Ovary (tissue), 10 donors: Measurements from ENCODE around the gene DOHH. TPM values are rescaled to one million over a fixed set of nuclear protein-coding genes. Genes with fewer than 3 reads are reported as not detected.

ENCODE experiments used
- DNase-seq, 5 donors: peaks; one replicate each; pipeline ENCODE4 v3.0.0-alpha.2; 2019 to 2020
- H3K27ac ChIP-seq, 2 donors: fragments of 200-600 bp; one replicate each; pipeline versions ENCODE4 v1.5.1 to v1.8.0; 2019 to 2022
- H3K27me3 ChIP-seq: fragments of 200-600 bp; one replicate; pipeline ENCODE4 v1.8.0; 2022
- H3K36me3 ChIP-seq: fragments of 200-600 bp; sonication (generic); one replicate; pipeline ENCODE4 v1.5.1; 2019
- H3K4me1 ChIP-seq: one replicate; pipeline ENCODE4 v1.8.1; 2013; ENCODE audit warnings: mild to moderate bottlenecking, moderate library complexity; ENCODE audit not compliant: insufficient read depth
- H3K4me3 ChIP-seq: fragments of 200-600 bp; sonication (generic); one replicate; pipeline ENCODE4 v1.5.1; 2017
- H3K9me3 ChIP-seq, 2 donors: fragments of 200-600 bp in 1 of 2; sonication (generic) in 1 of 2; one replicate each; pipeline versions ENCODE4 v1.5.1 to v1.8.1; 2013 to 2019; ENCODE audit warnings: mild to moderate bottlenecking in 1 of 2, moderate library complexity in 1 of 2
- EP300 ChIP-seq: sonication (generic); formaldehyde crosslinking; IDR thresholded peaks from one replicate; pipeline ENCODE4 v1.6.1; 2017; ENCODE audit warnings: antibody characterized with exemption
- POLR2A ChIP-seq: fragments of 450-650 bp; IDR thresholded peaks from one replicate; pipeline ENCODE4 v1.6.1; 2017; ENCODE audit warnings: antibody characterized with exemption, mild to moderate bottlenecking, moderate library complexity
- WGBS, 3 donors: extraction: QIAGEN DNeasy Blood & Tissue Kit in 1 of 3; methylation state at CpG; one replicate each; pipeline versions ENCODE4 v1.1.5 to v1.1.7; 2013 to 2017; 5-methylcytosine and 5-hydroxymethylcytosine counted together
- intact Hi-C, 4 donors: fragments of 100-400 bp; cut with DNase I; formaldehyde crosslinking; loops; one replicate each; pipeline versions ENCODE4 v1.11.0 to v1.15.1; 2022 to 2023
- long read RNA-seq, 3 donors: library from polyadenylated mRNA in 2 of 3; unstranded in 2 of 3; transcript quantifications; one replicate each; pipeline ENCODE4 v2.0.0 and lab custom pipeline, GENCODE V29; 2021 to 2026
- polyA plus RNA-seq, 2 donors: library from polyadenylated mRNA; stranded (reverse); fragments of 200-250 nt in 1 of 2; fragments of 350-450 nt in 1 of 2; fragmentation: Illumina TruSeq in 1 of 2; extraction: RNeasy Lipid Tissue Mini Kit (QIAGEN cat#74804) in 1 of 2; gene quantifications; one replicate each; pipeline ENCODE4 v1.2.3, GENCODE V29; 2013 to 2014
- total RNA-seq, 7 donors: library from RNA; depleted of rRNA in 2 of 7; stranded (reverse); fragments of >200 nt in 2 of 7; fragmentation: NEBNext Ultra II Directional in 3 of 7; extraction: Animal tissue kit (Norgen Biotek cat#: 25700) in 3 of 7; gene quantifications; one replicate each; pipeline versions ENCODE4 v1.1.0 to v1.2.4, GENCODE V29; 2016 to 2023
- TF ChIP-seq, protein P1 (sequence below), 3 donors: fragments of 450-650 bp in 2 of 3; fragments of 200-600 bp in 1 of 3; IDR thresholded peaks; one replicate each; pipeline versions ENCODE4 v1.5.1 to v1.8.0; 2016 to 2022; ENCODE audit warnings: antibody characterized with exemption in 3 of 3, mild to moderate bottlenecking in 1 of 3
- donor health status: DM: no; HTN: no; CAD: no; lungs with moderate emphysema.
- donor health status: DM: no; HTN: no; CAD: no.
- donor health status: Bipolar disorder and iron deficiency.
- donor health status: DM: yes; HTN: yes; CAD: no.
- donor health status: DM: no; HTN: no; CAD: no.
- donor health status: DM: yes; HTN: yes; CAD: no.

The DOHH gene, protein sequence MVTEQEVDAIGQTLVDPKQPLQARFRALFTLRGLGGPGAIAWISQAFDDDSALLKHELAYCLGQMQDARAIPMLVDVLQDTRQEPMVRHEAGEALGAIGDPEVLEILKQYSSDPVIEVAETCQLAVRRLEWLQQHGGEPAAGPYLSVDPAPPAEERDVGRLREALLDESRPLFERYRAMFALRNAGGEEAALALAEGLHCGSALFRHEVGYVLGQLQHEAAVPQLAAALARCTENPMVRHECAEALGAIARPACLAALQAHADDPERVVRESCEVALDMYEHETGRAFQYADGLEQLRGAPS
- 10 to 100 TPM in 3 of 7 donors, 1 to 10 TPM in 4; 7.1 to 14.5 (median 8.0) TPM for total RNA-seq
- polyA plus RNA-seq, result 1 to 10 TPM in 1 of 2 donors, not detected in 1; 9.1 TPM
- long read RNA-seq, donor 1, transcript DOHH-201 (5 exons, 2,031 nt), result major isoform, 146 of 157 reads
- long read RNA-seq, donor 1, partial matches to known transcripts, result 2 of 157 reads
- long read RNA-seq, donor 1, other reads (novel, unspliced or antisense), result 9 of 157 reads
- long read RNA-seq, donor 2, partial matches to known transcripts, result 9 of 13 reads
- long read RNA-seq, donor 2, other reads (novel, unspliced or antisense), result 0 of 13 reads
- long read RNA-seq, donor 3, transcript DOHH-201 (5 exons, 2,031 nt), result major isoform, 36 of 41 reads
- long read RNA-seq, donor 3, partial matches to known transcripts, result 4 of 41 reads
- long read RNA-seq, donor 3, other reads (novel, unspliced or antisense), result 1 of 41 reads

DNA sequence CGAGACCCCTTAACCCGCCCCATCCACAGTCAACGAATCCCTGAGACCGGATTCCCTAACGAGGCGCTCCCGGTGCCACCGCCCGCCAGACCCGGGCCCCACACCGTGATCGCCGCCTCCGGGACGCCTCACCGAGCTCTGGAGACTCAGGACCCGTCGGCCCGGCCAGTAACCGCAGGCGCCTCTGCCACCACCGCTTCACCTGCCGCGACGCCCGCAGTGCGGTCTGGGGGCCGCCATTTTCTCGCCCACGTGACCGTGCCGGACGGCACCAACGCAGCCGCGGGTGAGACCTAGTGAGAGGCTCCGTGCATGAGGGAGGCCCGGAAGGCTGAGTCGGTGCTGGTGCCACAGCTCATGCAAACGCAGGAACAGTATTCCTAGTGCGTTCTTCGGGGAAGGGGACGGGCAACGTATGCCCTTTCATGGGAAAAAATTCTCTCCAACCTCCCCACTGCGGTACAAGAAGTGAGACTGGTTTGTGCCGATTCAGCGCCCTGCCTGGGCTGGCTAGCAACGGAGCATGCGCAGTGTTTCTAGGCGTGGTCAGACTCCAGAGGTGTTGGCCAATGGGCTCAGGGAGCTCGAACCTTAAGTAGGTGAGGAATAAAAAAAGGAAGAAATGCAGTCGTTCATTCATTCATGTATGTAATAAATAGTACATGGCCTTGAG is at the start of gene DOHH:
TSS of gene DOHH (minus strand) at position 246 of the 673 bp plus-strand sequence. CDS start 3,860 bp downstream, outside the sequence.
- Histone ChIP-seq H3K4me3 (peak within 1 kb of the TSS; percentile 83), H3K4me1 (peaks cover 4% of the 10 kb centered on the region), H3K27me3 (no peaks in the 10 kb centered on the region), H3K27ac (peak within 1 kb of the TSS; percentile 82 to 91), H3K36me3 (no peaks in the 10 kb centered on the region), H3K9me3 (no peaks in the 10 kb centered on the region)
- WGBS, 3 donors, result 0% methylated on average over 52 of the region's 52 CpGs
- intact Hi-C loops, result no loop called here
- peak; percentile 95 to 96 (median 96) for DNase-seq
- TF ChIP-seq, protein P1, sequence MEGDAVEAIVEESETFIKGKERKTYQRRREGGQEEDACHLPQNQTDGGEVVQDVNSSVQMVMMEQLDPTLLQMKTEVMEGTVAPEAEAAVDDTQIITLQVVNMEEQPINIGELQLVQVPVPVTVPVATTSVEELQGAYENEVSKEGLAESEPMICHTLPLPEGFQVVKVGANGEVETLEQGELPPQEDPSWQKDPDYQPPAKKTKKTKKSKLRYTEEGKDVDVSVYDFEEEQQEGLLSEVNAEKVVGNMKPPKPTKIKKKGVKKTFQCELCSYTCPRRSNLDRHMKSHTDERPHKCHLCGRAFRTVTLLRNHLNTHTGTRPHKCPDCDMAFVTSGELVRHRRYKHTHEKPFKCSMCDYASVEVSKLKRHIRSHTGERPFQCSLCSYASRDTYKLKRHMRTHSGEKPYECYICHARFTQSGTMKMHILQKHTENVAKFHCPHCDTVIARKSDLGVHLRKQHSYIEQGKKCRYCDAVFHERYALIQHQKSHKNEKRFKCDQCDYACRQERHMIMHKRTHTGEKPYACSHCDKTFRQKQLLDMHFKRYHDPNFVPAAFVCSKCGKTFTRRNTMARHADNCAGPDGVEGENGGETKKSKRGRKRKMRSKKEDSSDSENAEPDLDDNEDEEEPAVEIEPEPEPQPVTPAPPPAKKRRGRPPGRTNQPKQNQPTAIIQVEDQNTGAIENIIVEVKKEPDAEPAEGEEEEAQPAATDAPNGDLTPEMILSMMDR (IDR thresholded peaks at IDR 0.05), result peak in 1 of 3 donors; percentile 36
- TF ChIP-seq POLR2A (peak; percentile 63), EP300 (no peak)

DNA sequence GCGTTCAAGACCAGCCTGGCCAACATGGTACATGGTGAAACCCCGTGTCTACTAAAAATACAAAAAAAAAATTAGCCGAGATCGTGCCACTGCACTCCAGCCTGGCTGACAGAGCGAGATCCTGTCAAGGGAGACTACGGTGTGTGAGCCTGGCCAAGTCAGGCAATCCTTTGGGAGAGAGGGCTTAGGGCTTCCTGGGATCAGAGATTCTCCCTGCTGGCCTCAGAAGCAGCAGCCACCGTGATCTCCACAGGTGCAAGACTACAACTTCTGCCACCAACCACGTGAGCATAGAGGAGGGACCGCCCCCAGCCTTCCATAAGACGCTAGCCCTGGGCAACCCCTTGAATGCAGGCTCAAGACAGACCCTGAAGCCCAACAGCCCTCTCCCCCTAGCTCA is 49.3 kb upstream of the DOHH start:
- no peaks in the 10 kb centered on the region for H3K9me3 ChIP-seq
- H3K27ac ChIP-seq, result no peak overlapping the region
- no peak for DNase-seq
- no peaks in the 10 kb centered on the region for H3K4me1 ChIP-seq
- no peaks in the 10 kb centered on the region for H3K36me3 ChIP-seq
- H3K27me3 ChIP-seq, result no peaks in the 10 kb centered on the region
- WGBS, 3 donors, result 78 to 87% (median 80%) methylated on average over 10 of the region's 10 CpGs
- TF ChIP-seq POLR2A, result no peak
- TF ChIP-seq, protein P1 (IDR thresholded peaks at IDR 0.05), result no peak
- no peak for TF ChIP-seq EP300
- intact Hi-C loops, result loop anchor here in 2 of 4 donors (5.0 to 10.0 kb wide), 2 partner anchors 65 to 67 kb away; no protein-coding TSS in a partner anchor
- no peak overlapping the region for H3K4me3 ChIP-seq

DNA sequence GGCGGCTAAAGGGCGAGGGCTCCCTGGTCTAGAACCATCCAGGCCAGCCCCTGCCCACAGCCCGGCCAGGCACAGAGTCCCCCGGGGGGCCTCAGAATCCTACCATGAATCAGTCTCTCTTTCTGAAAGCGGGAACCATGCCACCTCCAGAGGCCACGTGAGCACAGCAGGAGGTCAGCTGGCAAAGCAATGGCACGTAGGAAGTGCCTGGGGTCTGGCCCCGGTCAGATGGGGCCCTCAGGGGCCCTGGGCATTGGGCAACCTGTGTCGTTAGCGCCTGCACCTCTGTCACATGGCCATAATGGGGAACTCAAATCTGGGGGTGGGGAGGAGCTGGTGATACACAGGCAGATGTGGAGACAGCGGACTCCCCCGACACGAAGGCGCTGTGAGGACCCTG is 48.1 kb upstream of the DOHH start:
- TF ChIP-seq EP300 (no peak), POLR2A (no peak)
- TF ChIP-seq, protein P1 (IDR thresholded peaks at IDR 0.05), result no peak
- 71 to 76% (median 72%) methylated on average over 13 to 14 of the region's 14 CpGs for WGBS, 3 donors
- no peak overlapping the region for H3K4me3 ChIP-seq
- H3K27ac ChIP-seq, result no peak overlapping the region
- intact Hi-C loops, result loop anchor here in 2 of 4 donors (5.0 to 10.0 kb wide), 2 partner anchors 66 to 69 kb away; no protein-coding TSS in a partner anchor
- H3K4me1 ChIP-seq, result no peaks in the 10 kb centered on the region
- H3K27me3 ChIP-seq, result no peaks in the 10 kb centered on the region
- no peaks in the 10 kb centered on the region for H3K9me3 ChIP-seq
- peak in 1 of 5 donors; percentile 23 for DNase-seq
- H3K36me3 ChIP-seq, result no peaks in the 10 kb centered on the region

DNA sequence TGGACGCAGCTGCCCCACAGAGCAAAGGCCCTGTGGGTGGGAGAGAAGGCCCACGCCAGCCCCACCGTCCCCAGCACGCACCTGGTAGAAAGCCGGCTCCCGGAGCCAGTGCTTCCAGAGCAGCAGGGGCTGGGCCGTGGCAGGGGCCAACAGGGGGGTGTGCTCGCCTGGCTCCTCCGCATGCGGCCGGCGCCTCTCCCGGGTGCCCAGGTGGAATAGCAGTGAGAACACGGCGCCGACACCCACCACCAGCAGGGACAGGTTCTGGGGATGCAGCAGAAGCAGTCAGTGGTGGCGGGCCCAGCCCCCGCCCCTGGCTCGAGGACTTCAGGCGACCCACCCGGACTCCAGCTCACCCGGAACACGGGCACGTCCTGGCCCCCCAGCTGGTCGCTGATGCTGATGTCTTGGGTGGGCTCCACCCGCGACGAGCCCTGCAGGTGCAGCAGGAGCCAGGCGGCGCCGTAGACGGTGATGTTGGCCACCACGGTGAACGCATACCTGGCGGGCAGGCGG is 47.4 kb upstream of the DOHH start:
- H3K27me3 ChIP-seq, result no peaks in the 10 kb centered on the region
- H3K4me3 ChIP-seq, result no peak overlapping the region
- TF ChIP-seq EP300 (no peak), POLR2A (no peak)
- TF ChIP-seq, protein P1 (IDR thresholded peaks at IDR 0.05), result no peak
- H3K9me3 ChIP-seq, result no peaks in the 10 kb centered on the region
- no peaks in the 10 kb centered on the region for H3K4me1 ChIP-seq
- no peaks in the 10 kb centered on the region for H3K36me3 ChIP-seq
- intact Hi-C loops, result loop anchor here in 2 of 4 donors (5.0 to 10.0 kb wide), 2 partner anchors 67 to 69 kb away; no protein-coding TSS in a partner anchor
- DNase-seq, result peak in 1 of 5 donors; percentile 34
- WGBS, 3 donors, result 71 to 78% (median 76%) methylated on average over 35 to 36 of the region's 36 CpGs
- H3K27ac ChIP-seq, result no peak overlapping the region
